MM.1S (cell line): ENCODE data around the gene CEMP1.
"Not testable (repeated sequence)": the region's sequence is repeated elsewhere in the genome, so short reads cannot be mapped to it uniquely, and the experiment has no call there.

ENCODE experiments used
- CTCF ChIP-seq: fragments of 300-600 bp; sonication (generic); IDR thresholded peaks from 2 replicates; pipeline ENCODE4 v1.5.1; 2016; ENCODE audit warnings: antibody characterized with exemption, low read length, mixed read lengths
- EZH2 ChIP-seq: fragments of 300-600 bp; sonication (generic); optimal IDR thresholded peaks from 2 replicates; pipeline ENCODE3; 2017; ENCODE audit warnings: low read depth, mild to moderate bottlenecking, antibody characterized with exemption, low read length, mixed read lengths
- EZH2phosphoT487 ChIP-seq: fragments of 300-600 bp; sonication (generic); IDR thresholded peaks from 2 replicates; pipeline ENCODE4 v1.6.1; 2018; ENCODE audit warnings: antibody characterized with exemption, low read length

- not testable (repeated sequence) for TF ChIP-seq CTCF, EZH2phosphoT487, EZH2
These were observed 20.2 kb upstream of the CEMP1 start for GRCh38 chr16:2551420-2551889.
